Neural cell (in vitro differentiated cells): Measurements from ENCODE around the gene MERTK. TPM values are rescaled to one million over a fixed set of nuclear protein-coding genes. Genes with fewer than 3 reads are reported as not detected.

Experiments
- H2AFZ ChIP-seq: fragments of 200-600, 300-800 bp; sonication (generic), shearing (Covaris generic); 2 replicates; pipeline ENCODE4 v1.6.0; 2014; ENCODE audit warnings: low read depth, mild to moderate bottlenecking, antibody characterized with exemption, low read length, moderate library complexity
- H3F3A ChIP-seq: fragments of 200-600 bp; shearing (Covaris generic); 2 replicates; pipeline ENCODE4 v1.6.1; 2016; ENCODE audit warnings: mild to moderate bottlenecking, moderate library complexity, mixed read lengths, antibody characterized with exemption, low read length; ENCODE audit not compliant: insufficient read depth, poor library complexity, severe bottlenecking
- H3K27ac ChIP-seq: fragments of 200-600, 300-800 bp; sonication (generic), shearing (Covaris generic); 2 replicates; pipeline ENCODE4 v1.5.1; 2014; ENCODE audit warnings: mild to moderate bottlenecking, low read length, moderate library complexity
- H3K27me3 ChIP-seq: fragments of 300-800, 200-600 bp; sonication (generic), shearing (Covaris generic); 2 replicates; pipeline ENCODE4 v1.6.0; 2014; ENCODE audit warnings: mild to moderate bottlenecking, low read depth, low read length, moderate library complexity; ENCODE audit not compliant: insufficient read depth
- H3K36me3 ChIP-seq: fragments of 300-800, 200-600 bp; sonication (generic), shearing (Covaris generic); 2 replicates; pipeline ENCODE4 v1.5.1; 2014; ENCODE audit warnings: mild to moderate bottlenecking, antibody characterized with exemption, low read length, moderate library complexity; ENCODE audit not compliant: insufficient read depth
- H3K4me2 ChIP-seq: fragments of 300-800, 200-600 bp; sonication (generic), shearing (Covaris generic); 2 replicates; pipeline ENCODE4 v1.6.0; 2014; ENCODE audit warnings: mild to moderate bottlenecking, low read length
- H3K4me3 ChIP-seq: fragments of 300-800, 200-600 bp; sonication (generic), shearing (Covaris generic); 2 replicates; pipeline ENCODE4 v1.5.1; 2014; ENCODE audit warnings: mild to moderate bottlenecking, low read length, moderate library complexity
- H3K79me2 ChIP-seq: fragments of 200-600 bp; shearing (Covaris generic); replicated peaks from 2 replicates; pipeline ENCODE4 v1.6.0; 2014; ENCODE audit warnings: mild to moderate bottlenecking, low read length, moderate library complexity; ENCODE audit not compliant: insufficient read depth
- H3K9ac ChIP-seq: fragments of 300-800, 200-600 bp; sonication (generic), shearing (Covaris generic); 2 replicates; pipeline ENCODE4 v1.6.1; 2016; ENCODE audit warnings: mild to moderate bottlenecking, low read length, mixed read lengths
- H3K9me2 ChIP-seq: fragments of 200-600 bp; shearing (Covaris generic); 2 replicates; pipeline ENCODE4 v1.6.1; 2016; ENCODE audit warnings: mild to moderate bottlenecking, low read length, mixed read lengths; ENCODE audit not compliant: insufficient read depth
- H3K9me3 ChIP-seq: fragments of 200-600, 300-800 bp; sonication (generic), shearing (Covaris generic); 2 replicates; pipeline ENCODE4 v1.6.1; 2016; ENCODE audit warnings: mild to moderate bottlenecking, mixed run types, low read length, moderate library complexity, mixed read lengths
- H4K20me1 ChIP-seq: fragments of 200-600 bp; shearing (Covaris generic); 2 replicates; pipeline ENCODE4 v1.6.1; 2016; ENCODE audit warnings: mild to moderate bottlenecking, mixed run types; ENCODE audit not compliant: insufficient read depth
- EP300 ChIP-seq: fragments of 450-650 bp; conservative IDR thresholded peaks from 2 replicates; pipeline ENCODE4 v1.6.1; 2014; ENCODE audit warnings: antibody characterized with exemption, mild to moderate bottlenecking, moderate library complexity; ENCODE audit not compliant: poor library complexity, severe bottlenecking
- EZH2 ChIP-seq: fragments of 200-600, 300-800 bp; shearing (Covaris generic), sonication (generic); IDR thresholded peaks from 2 replicates; pipeline ENCODE4 v1.6.1; 2014; ENCODE audit warnings: antibody characterized with exemption, low read length, borderline replicate concordance, mild to moderate bottlenecking; ENCODE audit not compliant: insufficient read depth, poor library complexity, severe bottlenecking
- MXI1 ChIP-seq: fragments of 450-650 bp; conservative IDR thresholded peaks from 2 replicates; pipeline ENCODE4 v1.6.1; 2014; ENCODE audit warnings: antibody characterized with exemption, mild to moderate bottlenecking; ENCODE audit not compliant: poor library complexity, severe bottlenecking
- POLR2AphosphoS5 ChIP-seq: IDR thresholded peaks from 2 replicates; pipeline ENCODE4 v1.6.1; 2012
- RAD21 ChIP-seq: fragments of 450-650 bp; conservative IDR thresholded peaks from 2 replicates; pipeline ENCODE4 v1.6.1; 2014; ENCODE audit warnings: antibody characterized with exemption, mild to moderate bottlenecking, moderate library complexity
- SMC3 ChIP-seq: fragments of 450-650 bp; conservative IDR thresholded peaks from 2 replicates; pipeline ENCODE4 v1.6.1; 2014; ENCODE audit warnings: antibody characterized with exemption, mild to moderate bottlenecking, moderate library complexity; ENCODE audit not compliant: poor library complexity
- TAF1 ChIP-seq: IDR thresholded peaks from 2 replicates; pipeline ENCODE4 v1.6.1; 2012; ENCODE audit warnings: low read depth
- polyA plus RNA-seq: library from polyadenylated mRNA; depleted of rRNA; stranded (reverse); fragments of >200 nt; gene quantifications from 2 replicates; pipeline ENCODE4 v1.2.3, GENCODE V29; 2014
- TF ChIP-seq, protein P1 (sequence below): fragments of 450-650 bp; IDR thresholded peaks from 2 replicates; pipeline ENCODE4 v1.5.1; 2014; ENCODE audit warnings: antibody characterized with exemption, mild to moderate bottlenecking, moderate library complexity; ENCODE audit not compliant: poor library complexity, severe bottlenecking
- TF ChIP-seq, protein P2 (sequence below): IDR thresholded peaks from 2 replicates; pipeline ENCODE4 v1.6.1; 2012; ENCODE audit warnings: borderline replicate concordance

The MERTK gene
- polyA plus RNA-seq, 1 donor from 2014 or later: 0.53 TPM

- TF ChIP-seq TAF1 (no peak), EP300 (no peak), SMC3 (no peak), EZH2 (no peak), MXI1 (no peak), RAD21 (no peak), POLR2AphosphoS5 (no peak)
- TF ChIP-seq, protein P1, sequence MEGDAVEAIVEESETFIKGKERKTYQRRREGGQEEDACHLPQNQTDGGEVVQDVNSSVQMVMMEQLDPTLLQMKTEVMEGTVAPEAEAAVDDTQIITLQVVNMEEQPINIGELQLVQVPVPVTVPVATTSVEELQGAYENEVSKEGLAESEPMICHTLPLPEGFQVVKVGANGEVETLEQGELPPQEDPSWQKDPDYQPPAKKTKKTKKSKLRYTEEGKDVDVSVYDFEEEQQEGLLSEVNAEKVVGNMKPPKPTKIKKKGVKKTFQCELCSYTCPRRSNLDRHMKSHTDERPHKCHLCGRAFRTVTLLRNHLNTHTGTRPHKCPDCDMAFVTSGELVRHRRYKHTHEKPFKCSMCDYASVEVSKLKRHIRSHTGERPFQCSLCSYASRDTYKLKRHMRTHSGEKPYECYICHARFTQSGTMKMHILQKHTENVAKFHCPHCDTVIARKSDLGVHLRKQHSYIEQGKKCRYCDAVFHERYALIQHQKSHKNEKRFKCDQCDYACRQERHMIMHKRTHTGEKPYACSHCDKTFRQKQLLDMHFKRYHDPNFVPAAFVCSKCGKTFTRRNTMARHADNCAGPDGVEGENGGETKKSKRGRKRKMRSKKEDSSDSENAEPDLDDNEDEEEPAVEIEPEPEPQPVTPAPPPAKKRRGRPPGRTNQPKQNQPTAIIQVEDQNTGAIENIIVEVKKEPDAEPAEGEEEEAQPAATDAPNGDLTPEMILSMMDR: no peak
- TF ChIP-seq, protein P2, sequence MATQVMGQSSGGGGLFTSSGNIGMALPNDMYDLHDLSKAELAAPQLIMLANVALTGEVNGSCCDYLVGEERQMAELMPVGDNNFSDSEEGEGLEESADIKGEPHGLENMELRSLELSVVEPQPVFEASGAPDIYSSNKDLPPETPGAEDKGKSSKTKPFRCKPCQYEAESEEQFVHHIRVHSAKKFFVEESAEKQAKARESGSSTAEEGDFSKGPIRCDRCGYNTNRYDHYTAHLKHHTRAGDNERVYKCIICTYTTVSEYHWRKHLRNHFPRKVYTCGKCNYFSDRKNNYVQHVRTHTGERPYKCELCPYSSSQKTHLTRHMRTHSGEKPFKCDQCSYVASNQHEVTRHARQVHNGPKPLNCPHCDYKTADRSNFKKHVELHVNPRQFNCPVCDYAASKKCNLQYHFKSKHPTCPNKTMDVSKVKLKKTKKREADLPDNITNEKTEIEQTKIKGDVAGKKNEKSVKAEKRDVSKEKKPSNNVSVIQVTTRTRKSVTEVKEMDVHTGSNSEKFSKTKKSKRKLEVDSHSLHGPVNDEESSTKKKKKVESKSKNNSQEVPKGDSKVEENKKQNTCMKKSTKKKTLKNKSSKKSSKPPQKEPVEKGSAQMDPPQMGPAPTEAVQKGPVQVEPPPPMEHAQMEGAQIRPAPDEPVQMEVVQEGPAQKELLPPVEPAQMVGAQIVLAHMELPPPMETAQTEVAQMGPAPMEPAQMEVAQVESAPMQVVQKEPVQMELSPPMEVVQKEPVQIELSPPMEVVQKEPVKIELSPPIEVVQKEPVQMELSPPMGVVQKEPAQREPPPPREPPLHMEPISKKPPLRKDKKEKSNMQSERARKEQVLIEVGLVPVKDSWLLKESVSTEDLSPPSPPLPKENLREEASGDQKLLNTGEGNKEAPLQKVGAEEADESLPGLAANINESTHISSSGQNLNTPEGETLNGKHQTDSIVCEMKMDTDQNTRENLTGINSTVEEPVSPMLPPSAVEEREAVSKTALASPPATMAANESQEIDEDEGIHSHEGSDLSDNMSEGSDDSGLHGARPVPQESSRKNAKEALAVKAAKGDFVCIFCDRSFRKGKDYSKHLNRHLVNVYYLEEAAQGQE: no peak
- Histone ChIP-seq H3K4me3 (no peak overlapping the region), H3K9me2 (no peaks in the 10 kb centered on the region), H3K9me3 (no peaks in the 10 kb centered on the region), H3K9ac (no peak overlapping the region), H2AFZ (no peak overlapping the region), H3K4me2 (no peak overlapping the region), H3K36me3 (no peaks in the 10 kb centered on the region), H3K27me3 (no peaks in the 10 kb centered on the region), H3F3A (no peaks in the 10 kb centered on the region), H3K79me2 (no peaks in the 10 kb centered on the region), H3K27ac (no peak overlapping the region), H4K20me1 (no peaks in the 10 kb centered on the region)
Observed at GRCh38 chr2:111999809-112000208, 101.4 kb downstream of the MERTK start.

- TF ChIP-seq SMC3 (no peak), MXI1 (no peak), EZH2 (no peak), RAD21 (no peak)
- TF ChIP-seq, protein P2: no peak
- TF ChIP-seq, protein P1: no peak
- Histone ChIP-seq H3K9me3 (no peaks in the 10 kb centered on the region), H3F3A (no peaks in the 10 kb centered on the region), H3K36me3 (no peaks in the 10 kb centered on the region), H3K27ac (no peak overlapping the region), H3K79me2 (no peaks in the 10 kb centered on the region), H4K20me1 (no peaks in the 10 kb centered on the region), H3K9ac (no peak overlapping the region), H3K27me3 (no peaks in the 10 kb centered on the region), H3K4me2 (no peak overlapping the region), H3K4me3 (no peak overlapping the region), H2AFZ (no peak overlapping the region), H3K9me2 (no peaks in the 10 kb centered on the region)
Observed at GRCh38 chr2:112000399-112001135, 102.2 kb downstream of the MERTK start.
